ENCODE results near the gene EEF2KMT.
"Not testable (repeated sequence)": the region's sequence is repeated elsewhere in the genome, so short reads cannot be mapped to it uniquely, and the experiment has no call there.

EEF2KMT gene, protein sequence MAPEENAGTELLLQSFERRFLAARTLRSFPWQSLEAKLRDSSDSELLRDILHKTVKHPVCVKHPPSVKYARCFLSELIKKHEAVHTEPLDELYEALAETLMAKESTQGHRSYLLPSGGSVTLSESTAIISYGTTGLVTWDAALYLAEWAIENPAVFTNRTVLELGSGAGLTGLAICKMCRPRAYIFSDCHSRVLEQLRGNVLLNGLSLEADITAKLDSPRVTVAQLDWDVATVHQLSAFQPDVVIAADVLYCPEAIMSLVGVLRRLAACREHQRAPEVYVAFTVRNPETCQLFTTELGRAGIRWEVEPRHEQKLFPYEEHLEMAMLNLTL

DNA sequence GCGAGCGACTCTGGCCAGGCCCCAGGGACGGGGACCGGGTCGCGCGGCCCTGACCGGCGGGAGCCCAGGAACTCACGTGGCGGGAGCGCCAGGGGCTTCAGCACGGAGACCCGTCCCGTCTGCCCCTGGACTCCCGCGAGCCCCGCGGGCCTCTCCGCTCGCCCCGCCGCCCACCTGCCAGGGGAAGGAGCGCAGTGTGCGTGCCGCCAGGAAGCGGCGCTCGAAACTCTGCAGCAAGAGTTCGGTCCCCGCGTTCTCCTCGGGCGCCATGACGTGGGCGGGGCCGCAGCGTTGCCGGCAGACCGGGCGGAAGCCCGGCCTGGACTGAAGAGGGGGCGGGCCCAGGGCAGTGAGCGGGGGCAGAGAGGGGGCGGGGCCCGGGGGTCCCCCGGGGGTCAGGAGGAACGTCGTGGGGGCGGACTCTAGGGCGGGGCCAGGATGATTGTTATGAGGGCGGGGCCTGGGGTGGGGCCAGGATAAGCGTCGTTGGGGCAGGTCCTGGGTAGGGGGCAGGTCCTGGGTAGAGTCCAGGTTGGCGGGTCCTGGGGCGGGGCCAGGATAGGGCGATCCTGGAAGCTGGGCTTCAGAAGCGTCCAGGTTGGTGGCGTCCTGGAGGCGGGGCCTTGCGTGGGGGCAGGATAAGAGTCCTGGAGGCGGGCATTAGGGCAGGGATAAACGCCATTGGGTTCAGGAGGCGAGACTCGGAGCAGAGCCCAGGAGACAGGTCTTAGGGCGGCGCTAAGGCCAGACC is at the start of gene EEF2KMT:
TSS of gene EEF2KMT (minus strand) at position 326 of the 751 bp plus-strand sequence. CDS start at position 270, 56 bp downstream.
- DNase-seq = peak; percentile 96

DNA sequence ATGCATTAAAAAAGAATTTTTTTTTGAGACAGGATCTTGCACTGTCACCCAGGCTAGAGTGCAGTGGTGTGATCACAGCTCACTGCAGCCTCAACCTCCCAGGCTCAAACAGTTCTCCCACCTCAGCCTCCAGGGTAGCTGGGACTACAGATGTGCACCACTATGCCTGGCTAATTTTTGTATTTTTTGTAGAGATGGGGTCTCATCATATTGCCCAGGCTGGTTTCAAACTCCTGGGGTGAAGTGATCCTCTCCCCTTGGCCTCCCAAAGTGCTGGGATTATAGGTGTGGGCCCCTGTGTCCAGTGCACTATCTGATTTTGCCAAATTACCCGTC is 47.0 kb upstream of the EEF2KMT start:
- not testable (repeated sequence) for DNase-seq

DNA sequence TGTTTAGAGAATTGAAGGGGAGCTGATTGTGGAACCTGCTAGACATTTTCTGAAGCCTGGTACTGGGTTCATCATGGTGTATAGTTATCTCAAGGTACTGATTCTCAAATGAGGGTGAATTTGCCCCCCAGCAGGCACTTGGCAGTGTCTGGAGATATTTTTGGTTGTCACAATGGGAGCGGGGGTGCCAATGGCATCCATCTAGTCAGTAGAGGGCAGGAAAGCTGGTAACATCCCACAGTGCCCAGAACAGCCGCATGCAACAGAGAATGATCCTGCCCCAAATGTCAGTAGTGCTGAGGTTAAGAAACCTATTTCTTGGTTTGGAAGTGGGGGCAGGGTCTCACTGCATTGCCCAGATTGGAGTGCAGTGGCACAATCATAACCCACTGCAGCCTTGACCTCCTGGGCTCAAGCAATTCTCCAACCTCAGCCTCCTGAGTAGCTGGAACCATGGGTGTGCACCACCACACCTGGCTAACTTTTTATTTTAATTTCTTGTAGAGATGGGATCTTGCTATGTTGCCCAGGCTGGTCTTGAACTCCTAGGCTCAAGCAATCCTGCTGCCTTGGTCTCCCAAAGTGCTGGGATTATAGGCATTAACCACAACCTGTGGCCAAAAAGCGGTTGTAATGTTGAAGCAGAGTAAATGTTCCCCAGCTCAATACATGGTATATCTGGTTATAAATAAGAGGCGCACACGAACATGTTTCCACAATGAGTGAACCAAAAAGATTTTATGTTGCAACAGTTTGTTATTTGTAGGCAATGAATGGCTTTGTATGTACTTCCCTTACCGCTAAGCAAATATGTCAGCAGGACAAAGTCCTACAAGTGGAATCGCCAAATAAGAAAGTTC is 46.4 kb upstream of the EEF2KMT start:
- no peak for DNase-seq

DNA sequence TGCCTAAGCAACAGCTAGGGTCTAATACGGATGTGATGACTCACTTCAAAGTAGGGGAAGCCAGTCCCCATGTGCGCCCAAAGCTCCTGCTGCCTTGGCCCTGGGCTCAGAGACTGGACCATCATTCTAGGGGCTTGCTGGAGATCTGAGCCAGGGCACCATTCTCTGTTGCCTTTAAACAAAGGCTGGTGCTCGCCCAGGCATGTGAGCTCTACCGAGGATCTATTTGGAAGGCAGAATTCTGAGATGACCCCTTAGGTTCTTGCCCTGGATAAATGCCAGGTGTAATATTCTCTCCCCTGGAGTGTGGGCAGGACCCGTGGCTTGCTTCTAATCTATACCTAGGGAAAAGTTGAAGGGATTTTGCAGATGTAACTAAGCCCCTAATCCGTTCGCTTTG is 42.6 kb upstream of the EEF2KMT start:
- not testable (repeated sequence) for DNase-seq

DNA sequence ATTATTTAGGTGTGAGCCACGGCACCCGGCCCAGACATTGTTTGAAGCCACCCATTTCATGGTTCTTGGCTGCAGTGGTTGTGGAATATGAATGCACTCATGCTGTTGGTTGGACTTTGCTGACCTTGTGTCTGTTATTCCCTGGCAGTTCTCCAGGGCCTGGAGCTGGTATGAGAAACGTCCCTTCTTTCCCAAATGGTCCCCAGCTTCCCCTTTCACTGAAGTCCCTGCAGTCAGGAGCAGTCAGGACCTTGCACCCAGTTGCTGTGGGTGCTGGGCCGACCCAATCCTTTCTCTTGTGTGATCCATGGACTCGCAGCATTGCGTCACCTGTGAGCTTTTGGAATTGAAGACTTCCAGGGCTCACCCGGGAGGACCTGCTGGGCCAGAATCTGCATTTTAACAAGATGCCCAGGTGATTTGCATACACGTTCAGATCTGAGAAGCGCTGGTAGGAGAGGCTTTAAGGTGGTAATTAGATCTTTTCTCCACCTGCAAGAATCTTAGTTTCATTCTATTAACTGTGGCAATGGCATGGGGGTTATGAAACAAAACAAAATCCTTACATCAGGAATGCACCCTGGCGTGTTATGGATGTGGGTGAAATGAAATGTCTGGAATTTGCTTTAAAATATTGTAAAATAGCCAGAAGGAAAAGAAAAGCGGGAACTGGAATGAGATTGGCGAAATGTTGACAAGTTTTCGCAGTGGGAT is 37.3 kb upstream of the EEF2KMT start:
- DNase-seq = not testable (repeated sequence)

DNA sequence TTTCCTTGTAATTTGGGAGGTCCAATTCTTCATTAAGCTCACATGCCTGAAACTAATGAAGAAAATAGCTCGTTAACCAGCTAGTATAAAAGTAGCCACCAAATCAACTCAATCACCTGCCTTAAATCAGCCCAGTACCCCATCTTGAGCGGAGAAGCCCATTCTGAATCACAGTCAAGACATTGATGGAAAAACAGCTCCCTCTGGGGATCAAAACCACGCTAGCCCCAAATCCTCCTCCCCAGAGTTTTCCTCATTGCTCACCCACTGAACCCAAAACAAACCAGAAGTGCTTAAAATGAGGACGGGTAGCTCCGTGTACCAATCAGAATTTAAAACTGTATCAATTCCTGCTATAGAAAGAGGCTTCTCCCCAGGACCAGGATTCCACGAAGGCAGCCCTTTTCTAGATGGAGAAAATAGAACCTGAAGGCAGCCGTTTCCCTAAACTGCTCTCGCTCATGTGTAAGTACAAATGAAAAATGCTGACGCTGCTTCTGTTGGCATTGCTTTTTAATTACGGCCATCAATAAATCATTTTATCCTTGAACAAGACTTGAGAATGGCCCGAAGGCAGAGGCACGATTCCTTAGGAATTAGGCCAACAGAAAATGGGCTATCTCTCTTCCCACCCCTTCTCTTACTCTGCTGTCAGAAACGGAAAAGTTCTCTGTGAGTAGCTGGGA is 35.5 kb upstream of the EEF2KMT start:
- not testable (repeated sequence) for DNase-seq

DNA sequence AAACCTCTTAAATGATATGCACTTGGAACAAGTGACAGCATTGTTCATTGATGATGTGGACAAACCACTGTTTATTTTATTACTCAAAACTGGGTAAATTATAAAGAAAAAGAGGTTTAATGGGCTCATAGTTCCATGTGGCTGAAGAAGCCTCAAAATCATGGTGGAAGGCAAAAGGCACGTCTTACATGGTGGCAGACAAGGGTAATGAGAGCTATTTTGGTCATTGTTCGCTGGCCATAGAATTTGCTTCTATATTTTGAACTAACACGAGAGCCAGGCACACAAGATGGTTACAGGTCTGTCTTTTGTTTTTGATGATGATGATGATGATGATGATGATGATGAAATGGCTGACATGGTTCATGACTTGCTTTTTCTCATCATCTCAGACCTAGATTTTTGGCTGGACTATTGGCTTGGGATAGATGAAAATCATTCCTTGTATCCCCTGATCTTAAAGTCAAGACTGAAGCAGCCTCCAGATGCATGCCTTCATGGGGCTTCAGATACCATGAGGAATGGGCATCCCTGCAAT is 33.9 kb upstream of the EEF2KMT start:
- not testable (repeated sequence) for DNase-seq

DNA sequence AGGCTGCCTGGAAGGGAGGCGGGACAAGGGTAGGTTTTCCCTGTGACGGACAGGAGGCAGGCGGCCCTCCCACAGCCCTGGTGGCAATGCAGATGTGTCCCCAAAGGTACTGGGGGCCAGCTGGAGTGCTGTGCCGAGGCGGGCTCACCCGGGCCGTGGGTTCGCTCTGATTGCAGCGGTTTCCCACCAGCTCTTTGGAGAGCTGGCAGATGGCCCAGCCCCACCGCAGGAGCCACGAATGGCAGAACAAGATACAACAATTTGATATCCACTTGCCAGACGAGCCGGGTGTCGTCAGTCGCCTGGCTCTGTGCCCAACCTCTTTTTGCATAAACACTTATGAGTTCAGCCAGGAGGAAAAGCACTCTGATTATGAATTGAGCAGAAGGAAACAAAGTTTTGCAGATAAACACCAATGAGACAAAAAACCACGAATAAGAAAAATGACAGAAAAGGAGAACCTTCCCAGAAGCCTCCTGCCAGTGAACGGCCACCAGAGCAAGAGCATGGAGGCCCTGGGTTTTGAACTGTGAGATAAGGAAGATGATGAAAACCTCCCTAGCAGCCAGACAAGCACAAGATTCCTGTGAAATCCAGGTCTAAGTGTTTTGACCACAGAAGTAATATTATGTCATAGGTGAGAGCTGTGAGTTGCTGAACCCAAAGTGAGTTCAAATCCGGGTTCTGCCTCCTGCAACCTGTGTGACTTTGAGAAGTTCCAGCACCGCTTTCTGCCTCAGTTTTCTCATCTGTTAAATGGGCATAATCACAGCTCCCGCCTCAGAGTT is 19.9 kb upstream of the EEF2KMT start:
- peak; percentile 50 for DNase-seq

DNA sequence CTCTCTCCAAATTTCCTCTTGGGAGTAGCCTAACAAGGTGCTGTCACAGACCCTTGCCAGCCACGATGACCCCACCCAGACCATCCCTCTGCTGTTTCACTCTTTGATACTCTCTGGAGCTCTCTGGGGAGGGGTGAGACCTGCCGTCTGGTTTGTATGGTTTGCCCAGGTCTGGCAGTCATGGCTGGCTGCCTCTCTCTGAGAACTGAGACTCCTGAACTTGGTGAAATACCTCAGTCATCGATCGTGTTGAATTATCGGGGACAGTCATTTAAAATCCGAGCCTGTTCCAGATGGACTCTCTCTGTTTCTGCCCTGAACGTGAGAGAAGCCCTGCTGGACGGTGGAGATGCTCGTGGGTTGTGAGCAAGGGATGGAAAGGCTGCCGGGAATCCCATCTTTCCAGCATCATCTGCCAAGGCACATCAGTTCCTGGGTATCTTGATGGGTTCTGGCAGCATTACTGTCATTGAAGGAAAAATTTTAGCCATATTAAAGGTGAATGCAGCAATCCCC is 19.2 kb upstream of the EEF2KMT start:
- not testable (repeated sequence) for DNase-seq

DNA sequence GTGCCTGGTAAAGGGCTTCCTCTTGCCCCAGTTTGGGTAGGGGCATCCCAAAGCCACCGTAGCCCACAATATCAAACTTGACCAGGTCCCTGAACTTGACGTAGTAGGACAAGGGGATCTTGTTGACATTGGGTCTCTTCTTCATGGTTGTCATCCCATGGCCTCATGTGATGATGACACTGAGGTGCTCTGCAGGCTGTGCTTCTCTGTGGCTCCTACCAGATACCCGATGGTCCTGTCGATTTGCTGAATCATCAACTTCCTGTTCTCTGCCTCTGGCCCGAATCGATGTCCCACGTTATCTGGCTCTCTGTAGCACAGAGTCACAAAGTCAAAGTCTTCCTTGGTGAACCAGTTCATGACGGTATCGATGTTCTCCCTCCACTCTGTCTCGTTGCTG is 13.3 kb upstream of the EEF2KMT start:
- DNase-seq = not testable (repeated sequence)

DNA sequence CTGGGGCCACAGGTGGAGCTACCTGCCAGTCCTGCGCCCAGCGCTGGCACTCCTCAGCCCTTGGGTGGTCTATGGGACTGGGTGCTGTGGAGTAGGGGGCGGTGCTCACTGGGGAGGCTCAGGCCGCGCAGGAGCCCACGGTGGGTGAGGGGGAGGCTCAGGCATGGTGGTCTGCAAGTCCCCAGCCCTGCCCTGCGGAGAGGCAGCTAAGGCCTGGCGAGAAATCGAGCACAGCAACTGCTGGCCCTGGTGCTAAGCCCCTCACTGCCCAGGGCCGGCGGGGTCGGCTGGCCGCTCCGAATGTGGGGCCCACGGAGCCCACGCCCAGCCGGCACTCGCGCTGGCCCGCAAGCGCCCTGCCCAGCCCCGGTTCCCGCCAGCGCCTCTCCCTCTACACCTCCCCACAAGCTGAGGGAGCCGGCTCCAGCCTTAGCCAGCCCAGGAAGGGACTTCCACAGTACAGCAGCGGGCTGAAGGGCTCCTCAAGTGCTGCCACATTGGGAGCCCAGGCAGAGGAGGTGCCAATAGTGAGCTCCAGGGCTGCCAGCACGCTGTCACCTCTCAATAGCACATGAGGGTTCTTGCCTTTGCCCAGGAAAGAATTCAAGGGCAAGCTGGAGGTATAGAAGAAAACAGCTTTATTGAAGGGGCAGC is 11.0 kb upstream of the EEF2KMT start:
- DNase-seq = no peak

DNA sequence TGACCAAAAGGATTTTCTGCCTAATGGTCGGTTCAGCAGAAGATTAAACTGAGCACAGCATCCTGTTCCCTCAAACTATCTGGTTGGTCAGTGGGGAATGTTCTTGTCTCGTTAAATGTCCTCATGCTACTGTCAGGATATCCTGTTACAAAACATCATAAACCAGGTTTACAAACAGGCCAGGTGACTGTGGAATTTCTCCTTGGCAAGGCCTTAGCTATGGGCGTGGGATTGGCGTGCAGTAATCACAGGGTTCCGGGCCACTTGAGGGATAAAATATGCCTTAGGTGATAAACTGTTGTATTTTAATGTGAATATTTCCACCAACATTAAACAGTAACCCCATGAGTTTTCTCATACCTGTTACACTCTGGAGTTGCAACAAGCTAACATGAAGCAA is 7.4 kb upstream of the EEF2KMT start:
- not testable (repeated sequence) for DNase-seq

DNA sequence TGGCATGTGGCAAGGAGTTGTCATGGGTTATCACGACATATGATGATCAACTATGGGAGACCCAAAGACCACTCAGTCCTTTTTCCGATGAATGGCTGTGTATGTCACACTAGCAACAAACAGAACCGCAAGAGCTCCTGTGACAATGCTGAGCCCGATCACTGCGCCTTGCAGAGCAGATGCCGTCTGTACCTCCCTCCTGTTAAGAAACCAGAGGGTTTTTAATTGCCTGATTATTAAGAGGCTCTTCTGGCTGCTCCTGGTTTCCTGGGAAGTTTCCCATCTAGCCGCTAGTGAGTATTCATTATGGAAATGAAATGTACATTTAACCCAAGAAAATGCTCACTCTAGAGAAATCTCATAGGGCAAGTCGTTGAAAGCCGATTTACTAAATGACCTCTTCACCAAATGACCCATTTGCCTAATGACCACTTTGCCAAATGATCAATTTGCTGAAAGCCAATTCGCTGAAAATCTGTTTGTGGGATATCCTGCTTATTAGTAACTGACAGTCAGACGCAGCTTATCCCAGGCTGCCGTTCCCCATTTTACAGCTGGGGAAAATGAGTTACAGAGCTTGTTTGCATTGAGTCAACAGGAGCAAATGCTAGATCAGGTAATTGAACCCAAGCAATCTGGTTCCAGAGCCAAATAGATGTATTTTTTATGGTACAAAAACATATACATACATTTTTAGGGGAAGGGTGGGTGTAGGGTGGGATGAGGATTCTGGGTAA is 5.9 kb upstream of the EEF2KMT start:
- DNase-seq = not testable (repeated sequence)

DNA sequence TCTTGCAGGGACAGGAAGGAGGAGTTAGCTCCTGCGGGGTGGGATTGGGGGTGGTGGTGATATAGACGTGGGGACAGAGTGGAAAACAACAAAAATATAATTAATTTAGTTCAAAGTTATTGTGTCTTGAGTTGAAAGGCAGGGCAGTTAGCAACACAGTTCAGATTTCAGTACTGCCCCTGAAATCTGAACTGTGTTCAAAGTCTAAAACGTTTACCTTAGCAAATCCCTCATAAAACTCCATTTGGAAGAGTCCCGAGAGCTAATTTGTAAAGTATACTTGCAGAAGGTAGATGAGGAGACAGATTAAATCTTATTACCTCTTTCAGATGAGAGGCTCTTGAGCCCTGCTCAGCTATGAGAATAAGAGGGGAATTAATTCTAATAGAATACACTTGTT is 1.6 kb upstream of the EEF2KMT start:
- not testable (repeated sequence) for DNase-seq

DNA sequence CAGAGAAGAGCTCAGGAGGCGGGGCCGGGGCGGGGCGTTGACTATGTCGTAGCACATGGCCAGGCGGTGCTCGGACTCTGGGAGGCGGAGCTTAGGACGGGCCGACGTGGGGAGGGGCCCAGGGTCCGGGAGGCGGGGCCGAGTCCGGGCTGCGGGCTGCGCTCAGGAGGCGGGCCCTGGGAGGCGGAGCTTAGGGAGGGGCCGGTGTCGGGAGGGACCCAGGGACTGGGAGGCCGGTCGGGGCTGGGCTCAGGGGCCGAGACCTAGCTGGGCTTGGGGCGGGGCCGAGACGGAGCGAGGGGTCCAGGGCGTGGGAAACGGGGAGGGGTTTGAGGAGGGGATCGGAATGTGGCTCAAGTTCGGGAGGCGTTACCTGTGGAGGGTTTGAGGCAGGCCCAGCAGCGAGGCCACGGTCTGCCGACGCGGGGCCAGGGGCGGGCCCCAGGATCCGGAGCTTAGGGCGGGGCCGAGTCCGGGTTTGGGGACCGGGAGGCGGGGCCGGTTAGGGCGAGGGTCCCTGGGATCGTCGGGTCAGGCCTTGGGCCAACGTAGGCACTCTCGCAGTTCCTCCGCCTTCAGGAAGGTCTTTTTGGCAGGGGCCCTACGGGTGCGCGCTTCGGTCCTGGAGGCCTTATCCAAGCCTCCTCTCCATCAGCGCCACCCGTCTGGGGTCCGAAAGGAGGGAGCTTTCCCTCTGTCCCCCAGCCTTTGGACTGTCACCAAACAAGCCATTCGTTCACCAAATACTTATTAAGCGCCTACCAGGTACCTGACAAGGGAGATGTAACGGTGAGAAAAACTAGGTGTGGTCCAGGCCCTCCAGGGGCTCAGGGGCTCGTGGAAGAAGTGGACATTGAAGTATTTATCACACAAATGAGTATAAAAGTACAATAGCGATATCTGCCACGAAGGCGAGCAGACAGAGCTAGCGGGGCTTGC is 895 bp upstream of the EEF2KMT start:
- DNase-seq = peak; percentile 97

DNA sequence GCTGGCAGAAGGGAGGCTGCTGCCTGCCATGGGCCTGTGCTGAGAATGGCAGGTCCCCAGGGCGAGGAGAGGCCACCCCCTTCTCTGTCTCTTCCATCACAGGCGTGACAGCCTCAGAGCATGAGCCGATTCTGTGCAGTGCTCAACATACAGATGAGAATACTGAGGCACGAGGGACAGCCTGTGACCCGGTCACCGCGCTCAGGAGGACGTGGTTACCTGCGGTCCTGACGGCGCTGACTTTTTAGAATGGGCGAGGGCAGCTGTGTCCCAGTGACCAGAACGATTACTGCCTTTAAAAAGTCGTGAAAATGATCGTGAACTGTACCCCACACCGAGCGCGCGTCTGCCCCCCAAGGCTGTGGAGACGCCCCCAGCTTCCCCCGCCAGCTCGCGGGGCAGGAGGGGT is 530 bp downstream of the EEF2KMT start:
- DNase-seq = peak; percentile 42

DNA sequence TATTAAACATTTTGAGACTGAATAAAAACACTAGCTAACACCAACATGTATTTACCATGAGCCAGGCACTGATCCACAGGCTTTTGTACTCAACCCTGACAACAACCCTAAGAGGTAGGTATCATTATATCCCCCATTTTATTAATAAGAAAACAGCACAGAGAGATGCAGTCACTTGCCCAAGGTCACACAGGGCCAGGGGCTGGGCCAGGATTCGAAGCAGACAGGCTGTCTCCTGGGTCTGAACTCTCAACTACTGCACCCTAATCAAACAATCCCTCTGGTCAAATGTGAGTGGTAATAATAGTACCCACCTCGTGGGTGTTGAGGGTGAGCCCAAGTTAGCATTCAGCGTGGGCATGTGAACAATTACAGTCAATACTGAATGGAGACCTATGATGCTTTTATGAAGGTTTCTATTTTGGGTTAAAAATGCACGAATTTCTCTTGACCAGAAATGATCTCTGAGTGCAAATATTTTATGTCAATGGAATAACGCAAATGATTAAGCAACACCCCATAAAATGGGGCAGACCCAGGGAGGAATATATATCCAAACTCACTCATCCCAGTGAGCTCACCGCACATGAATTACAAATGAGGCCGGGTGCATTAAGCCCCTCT is 1.0 kb downstream of the EEF2KMT start:
- not testable (repeated sequence) for DNase-seq
